A549 (cell line): ENCODE data around the gene DYNLT2B.

Source experiments
- HDAC2 ChIP-seq: fragments of 200-600 bp; sonication (generic); IDR thresholded peaks from 2 replicates; pipeline ENCODE4 v1.6.1; 2016
- TF ChIP-seq, protein P1 (sequence below): fragments of >200 bp; sonication (Bioruptor Twin); formaldehyde crosslinking; IDR thresholded peaks from 3 replicates; pipeline ENCODE4 v1.5.1; 2016
- TF ChIP-seq, protein P2 (sequence below): IDR thresholded peaks from 2 replicates; pipeline ENCODE4 v1.6.1; 2012

DNA sequence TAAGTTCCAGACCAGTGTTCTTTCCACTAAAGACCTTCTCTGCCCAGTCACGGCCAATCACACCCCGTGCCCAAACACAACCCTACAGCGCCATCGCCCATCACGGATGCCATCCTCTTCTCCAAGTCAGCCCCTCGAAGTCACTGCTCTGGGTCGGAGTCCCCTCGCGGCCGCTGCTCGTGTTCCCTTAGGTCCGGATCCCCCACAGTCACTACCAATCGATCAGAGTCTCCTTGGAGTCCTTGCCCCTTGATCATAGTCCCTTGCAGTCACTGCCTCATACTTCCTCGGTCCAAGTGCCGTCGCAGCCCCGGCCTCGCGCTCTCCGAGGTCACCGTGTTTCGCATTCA is 31.0 kb downstream of the DYNLT2B start:
- TF ChIP-seq, protein P1, sequence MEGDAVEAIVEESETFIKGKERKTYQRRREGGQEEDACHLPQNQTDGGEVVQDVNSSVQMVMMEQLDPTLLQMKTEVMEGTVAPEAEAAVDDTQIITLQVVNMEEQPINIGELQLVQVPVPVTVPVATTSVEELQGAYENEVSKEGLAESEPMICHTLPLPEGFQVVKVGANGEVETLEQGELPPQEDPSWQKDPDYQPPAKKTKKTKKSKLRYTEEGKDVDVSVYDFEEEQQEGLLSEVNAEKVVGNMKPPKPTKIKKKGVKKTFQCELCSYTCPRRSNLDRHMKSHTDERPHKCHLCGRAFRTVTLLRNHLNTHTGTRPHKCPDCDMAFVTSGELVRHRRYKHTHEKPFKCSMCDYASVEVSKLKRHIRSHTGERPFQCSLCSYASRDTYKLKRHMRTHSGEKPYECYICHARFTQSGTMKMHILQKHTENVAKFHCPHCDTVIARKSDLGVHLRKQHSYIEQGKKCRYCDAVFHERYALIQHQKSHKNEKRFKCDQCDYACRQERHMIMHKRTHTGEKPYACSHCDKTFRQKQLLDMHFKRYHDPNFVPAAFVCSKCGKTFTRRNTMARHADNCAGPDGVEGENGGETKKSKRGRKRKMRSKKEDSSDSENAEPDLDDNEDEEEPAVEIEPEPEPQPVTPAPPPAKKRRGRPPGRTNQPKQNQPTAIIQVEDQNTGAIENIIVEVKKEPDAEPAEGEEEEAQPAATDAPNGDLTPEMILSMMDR: no peak
- TF ChIP-seq, protein P2, sequence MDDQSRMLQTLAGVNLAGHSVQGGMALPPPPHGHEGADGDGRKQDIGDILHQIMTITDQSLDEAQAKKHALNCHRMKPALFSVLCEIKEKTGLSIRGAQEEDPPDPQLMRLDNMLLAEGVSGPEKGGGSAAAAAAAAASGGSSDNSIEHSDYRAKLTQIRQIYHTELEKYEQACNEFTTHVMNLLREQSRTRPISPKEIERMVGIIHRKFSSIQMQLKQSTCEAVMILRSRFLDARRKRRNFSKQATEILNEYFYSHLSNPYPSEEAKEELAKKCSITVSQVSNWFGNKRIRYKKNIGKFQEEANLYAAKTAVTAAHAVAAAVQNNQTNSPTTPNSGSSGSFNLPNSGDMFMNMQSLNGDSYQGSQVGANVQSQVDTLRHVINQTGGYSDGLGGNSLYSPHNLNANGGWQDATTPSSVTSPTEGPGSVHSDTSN: no peak
- no peak for TF ChIP-seq HDAC2
